ENCODE results near the gene KIAA1328. TPM values are rescaled to one million over a fixed set of nuclear protein-coding genes. Genes with fewer than 3 reads are reported as not detected.

The KIAA1328 gene
- total and polyA plus RNA-seq, 9 of the 15 experiments (the other 6 are each of a cell fraction or from before 2014, with no cell fraction given): 4.0 to 8.6 (median 7.4) TPM

GRCh38 chr18:36828630-36829361, at the start of gene KIAA1328, which contains the start of gene TPGS2 (continued):
- TF ChIP-seq, protein P1, sequence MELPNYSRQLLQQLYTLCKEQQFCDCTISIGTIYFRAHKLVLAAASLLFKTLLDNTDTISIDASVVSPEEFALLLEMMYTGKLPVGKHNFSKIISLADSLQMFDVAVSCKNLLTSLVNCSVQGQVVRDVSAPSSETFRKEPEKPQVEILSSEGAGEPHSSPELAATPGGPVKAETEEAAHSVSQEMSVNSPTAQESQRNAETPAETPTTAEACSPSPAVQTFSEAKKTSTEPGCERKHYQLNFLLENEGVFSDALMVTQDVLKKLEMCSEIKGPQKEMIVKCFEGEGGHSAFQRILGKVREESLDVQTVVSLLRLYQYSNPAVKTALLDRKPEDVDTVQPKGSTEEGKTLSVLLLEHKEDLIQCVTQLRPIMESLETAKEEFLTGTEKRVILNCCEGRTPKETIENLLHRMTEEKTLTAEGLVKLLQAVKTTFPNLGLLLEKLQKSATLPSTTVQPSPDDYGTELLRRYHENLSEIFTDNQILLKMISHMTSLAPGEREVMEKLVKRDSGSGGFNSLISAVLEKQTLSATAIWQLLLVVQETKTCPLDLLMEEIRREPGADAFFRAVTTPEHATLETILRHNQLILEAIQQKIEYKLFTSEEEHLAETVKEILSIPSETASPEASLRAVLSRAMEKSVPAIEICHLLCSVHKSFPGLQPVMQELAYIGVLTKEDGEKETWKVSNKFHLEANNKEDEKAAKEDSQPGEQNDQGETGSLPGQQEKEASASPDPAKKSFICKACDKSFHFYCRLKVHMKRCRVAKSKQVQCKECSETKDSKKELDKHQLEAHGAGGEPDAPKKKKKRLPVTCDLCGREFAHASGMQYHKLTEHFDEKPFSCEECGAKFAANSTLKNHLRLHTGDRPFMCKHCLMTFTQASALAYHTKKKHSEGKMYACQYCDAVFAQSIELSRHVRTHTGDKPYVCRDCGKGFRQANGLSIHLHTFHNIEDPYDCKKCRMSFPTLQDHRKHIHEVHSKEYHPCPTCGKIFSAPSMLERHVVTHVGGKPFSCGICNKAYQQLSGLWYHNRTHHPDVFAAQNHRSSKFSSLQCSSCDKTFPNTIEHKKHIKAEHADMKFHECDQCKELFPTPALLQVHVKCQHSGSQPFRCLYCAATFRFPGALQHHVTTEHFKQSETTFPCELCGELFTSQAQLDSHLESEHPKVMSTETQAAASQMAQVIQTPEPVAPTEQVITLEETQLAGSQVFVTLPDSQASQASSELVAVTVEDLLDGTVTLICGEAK (IDR thresholded peaks at IDR 0.05): peak; percentile 40; the same call in 1 of the 2 replicates
- TF ChIP-seq, protein P1 (CRISPR knock-in tag; IDR thresholded peaks at IDR 0.05): no peak
- TF ChIP-seq HOMEZ (CRISPR knock-in tag; IDR thresholded peaks at IDR 0.05) (no peak), CXXC5 (CRISPR knock-in tag; IDR thresholded peaks at IDR 0.05) (peak; percentile 98), MLLT1 (IDR thresholded peaks at IDR 0.05) (no peak), DPF2 (IDR thresholded peaks at IDR 0.05) (no peak; the same call in 1 of the 2 replicates), MECOM (CRISPR knock-in tag; IDR thresholded peaks at IDR 0.05) (no peak), ZNF133 (CRISPR knock-in tag; IDR thresholded peaks at IDR 0.05) (no peak), SRSF1 (IDR thresholded peaks at IDR 0.05; ENCODE audit: low read depth, low read length) (no peak), ZNF408 (CRISPR knock-in tag; IDR thresholded peaks at IDR 0.05; ENCODE audit: low read depth) (no peak), SMARCE1 (IDR thresholded peaks at IDR 0.05) (no peak; the same call in 1 of the 2 replicates), ETV5 (CRISPR knock-in tag; IDR thresholded peaks at IDR 0.05; ENCODE audit: low read depth) (peak; percentile 31; the same call in 1 of the 2 replicates)
- TF ChIP-seq, protein P2, sequence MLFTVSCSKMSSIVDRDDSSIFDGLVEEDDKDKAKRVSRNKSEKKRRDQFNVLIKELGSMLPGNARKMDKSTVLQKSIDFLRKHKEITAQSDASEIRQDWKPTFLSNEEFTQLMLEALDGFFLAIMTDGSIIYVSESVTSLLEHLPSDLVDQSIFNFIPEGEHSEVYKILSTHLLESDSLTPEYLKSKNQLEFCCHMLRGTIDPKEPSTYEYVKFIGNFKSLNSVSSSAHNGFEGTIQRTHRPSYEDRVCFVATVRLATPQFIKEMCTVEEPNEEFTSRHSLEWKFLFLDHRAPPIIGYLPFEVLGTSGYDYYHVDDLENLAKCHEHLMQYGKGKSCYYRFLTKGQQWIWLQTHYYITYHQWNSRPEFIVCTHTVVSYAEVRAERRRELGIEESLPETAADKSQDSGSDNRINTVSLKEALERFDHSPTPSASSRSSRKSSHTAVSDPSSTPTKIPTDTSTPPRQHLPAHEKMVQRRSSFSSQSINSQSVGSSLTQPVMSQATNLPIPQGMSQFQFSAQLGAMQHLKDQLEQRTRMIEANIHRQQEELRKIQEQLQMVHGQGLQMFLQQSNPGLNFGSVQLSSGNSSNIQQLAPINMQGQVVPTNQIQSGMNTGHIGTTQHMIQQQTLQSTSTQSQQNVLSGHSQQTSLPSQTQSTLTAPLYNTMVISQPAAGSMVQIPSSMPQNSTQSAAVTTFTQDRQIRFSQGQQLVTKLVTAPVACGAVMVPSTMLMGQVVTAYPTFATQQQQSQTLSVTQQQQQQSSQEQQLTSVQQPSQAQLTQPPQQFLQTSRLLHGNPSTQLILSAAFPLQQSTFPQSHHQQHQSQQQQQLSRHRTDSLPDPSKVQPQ (CRISPR knock-in tag; IDR thresholded peaks at IDR 0.05; ENCODE audit: borderline replicate concordance): no peak

Data from K562 (cell line).